NT2/D1 (cell line): ENCODE measurements around the gene PDGFC.
A peak's percentile ranks its signal among the peaks of the same experiment; 100 is the strongest.

Experiments
- DNase-seq: peaks from one replicate; pipeline ENCODE4 v3.0.0-alpha.2; 2011; ENCODE audit warnings: low read depth, low spot score
- H3K27me3 ChIP-seq: 2 replicates; pipeline ENCODE4 v1.6.0; 2011; ENCODE audit warnings: mild to moderate bottlenecking; ENCODE audit not compliant: insufficient read length, insufficient read depth
- H3K36me3 ChIP-seq: 2 replicates; pipeline ENCODE4 v1.6.1; 2011; ENCODE audit warnings: mild to moderate bottlenecking, low read length, mixed read lengths; ENCODE audit not compliant: insufficient read depth, insufficient read length
- H3K4me1 ChIP-seq: 2 replicates; pipeline ENCODE4 v1.5.1; 2011; ENCODE audit not compliant: insufficient read depth, insufficient read length
- H3K4me3 ChIP-seq: 2 replicates; pipeline ENCODE4 v1.5.1; 2011; ENCODE audit warnings: low read depth; ENCODE audit not compliant: insufficient read length
- H3K9ac ChIP-seq: 2 replicates; pipeline ENCODE4 v1.6.0; 2011; ENCODE audit warnings: low read depth; ENCODE audit not compliant: insufficient read length
- H3K9me3 ChIP-seq: 2 replicates; pipeline ENCODE4 v1.5.1; 2011; ENCODE audit warnings: mild to moderate bottlenecking, low read length; ENCODE audit not compliant: insufficient read depth
- SUZ12 ChIP-seq: IDR thresholded peaks from 2 replicates; pipeline ENCODE4 v1.6.1; 2011; ENCODE audit not compliant: insufficient read length, insufficient read depth; ENCODE audit errors: extremely low read depth
- YY1 ChIP-seq: IDR thresholded peaks from 2 replicates; pipeline ENCODE4 v1.6.1; 2011; ENCODE audit not compliant: insufficient read length, insufficient read depth
- ZNF274 ChIP-seq: IDR thresholded peaks from 2 replicates; pipeline ENCODE4 v1.6.1; 2011; ENCODE audit warnings: mild to moderate bottlenecking, low read depth, low read length

The PDGFC gene

GRCh38 chr4:156983366-156983765 lies 11.8 kb upstream of the PDGFC start:
- Histone ChIP-seq H3K27me3 (no peaks in the 10 kb centered on the region), H3K36me3 (no peaks in the 10 kb centered on the region), H3K4me1 (no peaks in the 10 kb centered on the region), H3K9me3 (peaks cover 5% of the 10 kb centered on the region; the same call in 1 of the 2 replicates), H3K4me3 (no peak overlapping the region), H3K9ac (no peak overlapping the region)
- no peak for DNase-seq
- TF ChIP-seq YY1 = no peak
- TF ChIP-seq SUZ12 = no peak
- TF ChIP-seq ZNF274 = no peak

GRCh38 chr4:156981262-156981769 lies 9.7 kb upstream of the PDGFC start:
- H3K9ac ChIP-seq = no peak overlapping the region
- no peaks in the 10 kb centered on the region for H3K4me1 ChIP-seq
- H3K36me3 ChIP-seq = no peaks in the 10 kb centered on the region
- H3K4me3 ChIP-seq = no peak overlapping the region
- no peaks in the 10 kb centered on the region for H3K27me3 ChIP-seq
- DNase-seq = no peak
- no peaks in the 10 kb centered on the region for H3K9me3 ChIP-seq
- no peak for TF ChIP-seq YY1
- TF ChIP-seq ZNF274 = no peak
- no peak for TF ChIP-seq SUZ12

- Histone ChIP-seq H3K36me3 (no peaks in the 10 kb centered on the region), H3K9me3 (no peaks in the 10 kb centered on the region), H3K4me3 (no peak overlapping the region), H3K27me3 (no peaks in the 10 kb centered on the region), H3K4me1 (no peaks in the 10 kb centered on the region), H3K9ac (no peak overlapping the region)
- no peak for TF ChIP-seq YY1
- no peak for TF ChIP-seq SUZ12
- no peak for TF ChIP-seq ZNF274
- DNase-seq = no peak
Measured at GRCh38 chr4:156977435-156978160, 6.0 kb upstream of the PDGFC start.

GRCh38 chr4:156976147-156976546 lies 4.5 kb upstream of the PDGFC start:
- no peaks in the 10 kb centered on the region for H3K27me3 ChIP-seq
- H3K9me3 ChIP-seq = no peaks in the 10 kb centered on the region
- no peak overlapping the region for H3K9ac ChIP-seq
- TF ChIP-seq YY1 (no peak), ZNF274 (no peak), SUZ12 (no peak)
- H3K4me3 ChIP-seq = no peak overlapping the region
- no peaks in the 10 kb centered on the region for H3K4me1 ChIP-seq
- H3K36me3 ChIP-seq = no peaks in the 10 kb centered on the region
- DNase-seq = no peak

- TF ChIP-seq YY1 (no peak), ZNF274 (no peak), SUZ12 (no peak)
- no peaks in the 10 kb centered on the region for H3K4me1 ChIP-seq
- no peak overlapping the region for H3K4me3 ChIP-seq
- no peaks in the 10 kb centered on the region for H3K27me3 ChIP-seq
- H3K9ac ChIP-seq = no peak overlapping the region
- no peaks in the 10 kb centered on the region for H3K36me3 ChIP-seq
- no peak for DNase-seq
- H3K9me3 ChIP-seq = no peaks in the 10 kb centered on the region
Measured at GRCh38 chr4:156975686-156976085, 4.1 kb upstream of the PDGFC start.

GRCh38 chr4:156974264-156974663 lies 2.7 kb upstream of the PDGFC start:
- H3K27me3 ChIP-seq = no peaks in the 10 kb centered on the region
- H3K9me3 ChIP-seq = no peaks in the 10 kb centered on the region
- DNase-seq = no peak
- H3K4me1 ChIP-seq = no peaks in the 10 kb centered on the region
- no peak overlapping the region for H3K9ac ChIP-seq
- TF ChIP-seq SUZ12 (no peak), YY1 (no peak), ZNF274 (no peak)
- H3K36me3 ChIP-seq = no peaks in the 10 kb centered on the region
- H3K4me3 ChIP-seq = no peak overlapping the region

- TF ChIP-seq YY1 = no peak
- no peak for TF ChIP-seq ZNF274
- TF ChIP-seq SUZ12 = no peak
- H3K4me1 ChIP-seq = no peaks in the 10 kb centered on the region
- H3K4me3 ChIP-seq = peak overlapping the region; percentile 63
- H3K9ac ChIP-seq = no peak overlapping the region
- H3K36me3 ChIP-seq = no peaks in the 10 kb centered on the region
- no peaks in the 10 kb centered on the region for H3K27me3 ChIP-seq
- H3K9me3 ChIP-seq = no peaks in the 10 kb centered on the region
- no peak for DNase-seq
Measured at GRCh38 chr4:156972379-156973015, 898 bp upstream of the PDGFC start.
